NCI-H526 (cell line): ENCODE measurements around the gene B3GAT1.

Experiments used
- DNase-seq, 2 experiments: peaks; one replicate each; lab custom pipeline; 2025; lab: John Stamatoyannopoulos, UW

Gene B3GAT1

GRCh38 chr11:134371436-134372185, 40.4 kb downstream of the B3GAT1 start:
- no peak for DNase-seq

- no peak for DNase-seq
Measured at GRCh38 chr11:134370526-134371435, 41.3 kb downstream of the B3GAT1 start.

GRCh38 chr11:134369656-134370525, 42.2 kb downstream of the B3GAT1 start:
- DNase-seq, result no peak

GRCh38 chr11:134367781-134368180, 44.3 kb downstream of the B3GAT1 start:
- DNase-seq, result peak in 1 of 2 experiments; percentile 97

- DNase-seq, result no peak
Measured at GRCh38 chr11:134366254-134366653, 45.8 kb downstream of the B3GAT1 start.

- DNase-seq, result no peak
Measured at GRCh38 chr11:134365011-134365925, 46.8 kb downstream of the B3GAT1 start.

- no peak for DNase-seq
Measured at GRCh38 chr11:134364261-134364660, 47.8 kb downstream of the B3GAT1 start.

- DNase-seq, result peak in 1 of 2 experiments; percentile 51
Measured at GRCh38 chr11:134363592-134363991, 48.5 kb downstream of the B3GAT1 start.

- no peak for DNase-seq
Measured at GRCh38 chr11:134363161-134363560, 48.9 kb downstream of the B3GAT1 start.

GRCh38 chr11:134362192-134362901, 49.7 kb downstream of the B3GAT1 start:
- no peak for DNase-seq

- DNase-seq, result no peak
Measured at GRCh38 chr11:134361661-134362060, 50.4 kb downstream of the B3GAT1 start.

- peak; percentile 92 to 99 for DNase-seq
Measured at GRCh38 chr11:134360050-134360835, 51.8 kb downstream of the B3GAT1 start.

- DNase-seq, result no peak
Measured at GRCh38 chr11:134359646-134360045, 52.4 kb downstream of the B3GAT1 start.

- no peak for DNase-seq
Measured at GRCh38 chr11:134358856-134359490, 53.1 kb downstream of the B3GAT1 start.

GRCh38 chr11:134358165-134358855, 53.7 kb downstream of the B3GAT1 start:
- no peak for DNase-seq

- DNase-seq, result no peak
Measured at GRCh38 chr11:134357545-134357839, 54.5 kb downstream of the B3GAT1 start.

- no peak for DNase-seq
Measured at GRCh38 chr11:134356656-134357544, 55.1 kb downstream of the B3GAT1 start.

GRCh38 chr11:134355656-134356055, 56.4 kb downstream of the B3GAT1 start:
- no peak for DNase-seq
